Right kidney (tissue), 1 donor: ENCODE results near the gene ANO2.
"Not testable (repeated sequence)": the region's sequence is repeated elsewhere in the genome, so short reads cannot be mapped to it uniquely, and the experiment has no call there.

ENCODE experiments used
- DNase-seq: peaks from one replicate; pipeline ENCODE4 v3.0.0-alpha.2; 2016

The ANO2 gene

DNA sequence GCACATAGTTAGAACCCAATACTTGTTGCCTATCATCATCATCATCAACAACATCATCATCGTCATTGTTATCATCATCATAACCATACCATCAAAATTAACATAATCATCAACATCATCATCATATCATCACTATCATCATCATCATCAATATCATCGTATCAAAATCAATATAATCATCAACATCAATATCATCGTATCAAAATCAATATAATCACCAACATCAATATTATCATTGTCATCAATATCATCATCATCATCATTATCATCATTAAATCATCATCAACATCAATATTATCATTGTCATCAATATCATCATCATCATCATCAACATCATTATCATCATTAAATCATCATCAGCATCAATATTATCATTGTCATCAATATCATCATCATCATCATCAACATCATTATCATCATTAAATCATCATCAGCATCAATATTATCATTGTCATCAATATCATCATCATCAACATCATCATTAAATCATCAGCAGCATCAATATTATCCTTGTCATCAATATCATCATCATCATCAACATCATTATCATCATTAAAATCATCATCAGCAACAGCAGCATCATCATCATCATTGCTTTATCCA lies 286.6 kb downstream of the ANO2 start:
- DNase-seq = not testable (repeated sequence)

DNA sequence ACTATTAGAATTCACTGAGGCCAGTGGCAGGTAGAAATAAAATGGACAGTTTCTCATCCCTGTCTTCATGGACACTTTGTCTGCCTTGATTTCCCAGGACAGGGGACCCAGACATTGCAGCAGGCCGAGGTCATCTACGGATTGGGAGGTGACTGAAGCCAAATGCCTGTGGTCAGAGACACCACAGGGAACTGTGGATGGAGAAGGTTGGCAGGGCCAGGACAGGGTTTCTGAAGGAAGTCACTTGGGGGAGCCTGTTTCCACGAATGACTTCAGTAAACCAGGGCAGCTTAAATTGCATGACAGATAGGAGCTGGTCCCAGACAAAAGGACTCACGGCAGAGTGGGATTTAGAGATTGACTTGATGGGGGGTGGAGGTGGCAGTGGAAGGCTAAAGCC lies 288.2 kb downstream of the ANO2 start:
- no peak for DNase-seq

DNA sequence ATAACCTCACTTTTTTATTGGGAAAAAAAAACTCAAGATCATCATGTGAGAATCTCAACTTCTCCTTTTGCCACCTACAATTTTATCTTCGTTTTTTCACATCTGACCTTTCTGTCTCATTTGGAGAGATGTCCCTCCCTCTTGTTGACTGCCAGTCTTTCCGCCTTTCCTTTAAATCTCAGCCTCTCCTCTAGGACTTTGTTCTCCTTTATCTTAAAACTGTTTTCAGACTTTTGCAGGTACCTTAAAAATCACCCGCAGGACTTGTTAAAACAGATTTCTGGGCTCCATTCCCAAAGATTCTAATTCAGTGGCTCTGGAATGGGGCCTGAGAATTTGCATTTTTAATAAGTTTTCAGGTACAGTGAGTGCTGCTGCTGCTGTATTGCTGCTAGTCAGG lies 289.9 kb downstream of the ANO2 start:
- no peak for DNase-seq

DNA sequence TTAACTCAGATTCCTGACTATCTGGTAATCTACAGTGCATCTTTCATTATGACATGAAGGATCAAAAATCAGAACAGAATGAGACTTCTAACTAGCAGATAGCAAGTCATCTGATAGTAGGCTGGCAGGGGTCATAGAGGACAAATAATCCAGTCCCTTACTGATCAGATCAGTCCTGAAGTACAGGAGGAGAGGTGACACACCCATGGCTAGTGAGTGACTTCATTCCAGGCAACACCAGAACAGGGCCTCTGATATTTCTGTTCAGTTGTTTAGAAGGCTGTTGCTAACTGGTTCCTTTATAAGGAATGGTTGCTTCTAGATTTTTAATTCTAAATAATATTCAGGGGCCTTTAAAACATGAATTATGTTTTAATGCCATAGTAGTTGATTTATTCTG lies 291.0 kb downstream of the ANO2 start:
- no peak for DNase-seq

DNA sequence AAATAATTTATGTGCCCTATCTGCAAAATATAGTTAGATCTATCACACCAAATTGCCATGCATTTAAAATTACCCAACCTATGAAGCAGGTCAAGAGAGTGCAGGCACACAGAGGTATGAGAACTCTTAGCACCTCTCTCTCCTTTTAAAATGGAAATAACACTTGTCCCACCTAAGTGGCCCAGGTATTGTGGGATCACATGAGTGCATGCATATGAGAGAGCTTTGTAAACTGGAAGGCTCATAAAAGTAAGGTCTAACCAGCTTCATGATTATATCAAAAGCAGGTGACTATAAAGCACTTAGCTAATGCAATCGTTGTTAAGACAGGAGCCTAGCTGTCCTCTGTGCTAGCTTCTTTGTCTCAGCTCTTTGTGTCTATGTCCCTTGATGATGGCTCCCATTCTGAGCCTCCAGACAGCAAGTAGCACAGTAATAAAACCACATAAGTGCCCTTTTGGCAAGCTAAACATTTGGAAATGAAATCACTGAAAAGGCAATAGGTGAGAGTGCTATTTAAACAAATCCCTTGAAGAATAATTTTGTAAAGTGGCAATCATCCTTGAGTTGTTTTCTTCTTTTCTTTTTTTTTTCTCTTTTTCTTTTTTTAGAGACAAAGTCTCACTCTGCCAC lies 294.1 kb downstream of the ANO2 start:
- no peak for DNase-seq

DNA sequence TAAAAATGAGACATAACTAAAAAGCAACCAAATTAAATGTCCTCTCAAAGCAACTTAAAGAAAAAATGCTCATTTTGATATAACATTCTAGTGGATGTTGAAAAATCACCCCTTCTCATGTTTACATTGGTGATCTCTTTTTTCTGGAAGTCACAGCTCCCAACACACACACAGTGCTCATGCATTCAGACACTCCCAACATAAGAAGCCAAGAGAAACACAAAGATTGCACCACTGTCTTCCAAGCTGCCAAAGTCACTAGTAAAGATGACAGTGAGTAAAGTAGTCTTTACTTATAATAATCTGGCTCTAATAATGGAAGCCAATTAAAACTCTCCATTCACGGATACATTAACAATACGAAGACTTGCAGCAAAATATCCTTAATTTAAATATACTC lies 294.8 kb downstream of the ANO2 start:
- DNase-seq = no peak

DNA sequence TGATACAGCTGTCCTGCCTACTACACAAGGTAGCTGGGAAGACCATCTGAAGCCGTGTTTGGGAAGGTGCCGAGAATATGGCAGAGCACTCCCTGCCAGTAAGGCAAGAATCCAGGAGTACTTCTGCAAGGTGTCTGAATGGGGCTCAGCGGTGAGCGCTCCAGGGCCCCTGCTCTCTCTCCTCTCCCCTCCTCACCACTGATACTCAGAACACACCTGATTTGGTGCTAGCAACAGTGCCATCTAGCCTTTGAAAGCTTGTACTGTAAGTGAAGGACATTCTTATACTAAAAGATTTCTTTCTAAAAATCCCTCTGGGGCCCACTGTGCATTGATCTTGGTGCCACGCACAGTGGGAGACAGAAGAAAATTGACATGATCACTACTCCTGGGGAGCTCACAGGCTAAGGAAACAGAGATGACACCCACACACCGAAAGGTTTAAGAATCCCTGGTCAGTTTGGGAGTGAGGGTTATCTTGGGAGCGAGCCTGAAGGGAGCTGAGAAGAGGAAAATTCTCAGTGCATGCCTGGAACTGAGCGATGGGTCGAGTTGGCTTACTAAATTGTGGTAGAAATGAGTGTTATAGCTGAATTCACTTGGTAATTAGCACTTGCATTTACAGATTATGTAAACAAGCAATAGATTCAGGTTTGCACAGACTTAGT lies 296.2 kb downstream of the ANO2 start:
- DNase-seq = peak; percentile 51

DNA sequence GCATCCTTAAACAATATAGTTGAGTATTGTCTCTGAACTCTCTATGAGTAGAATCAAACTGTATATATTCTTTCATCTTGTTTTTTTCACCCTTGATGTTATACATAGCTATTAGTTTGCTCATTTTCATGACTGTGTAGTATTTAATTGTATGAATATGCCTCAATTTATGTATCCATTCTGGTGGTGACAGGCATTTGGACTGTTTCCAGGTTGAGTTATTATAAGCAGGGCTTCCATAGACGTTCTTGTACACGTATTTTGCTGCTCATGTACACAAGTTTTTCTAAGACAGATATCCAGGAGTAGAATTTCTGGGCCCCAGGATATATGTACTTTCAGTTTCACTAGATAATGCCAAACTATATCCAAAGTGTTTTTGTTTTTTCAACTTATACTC lies 301.8 kb downstream of the ANO2 start:
- DNase-seq = no peak

DNA sequence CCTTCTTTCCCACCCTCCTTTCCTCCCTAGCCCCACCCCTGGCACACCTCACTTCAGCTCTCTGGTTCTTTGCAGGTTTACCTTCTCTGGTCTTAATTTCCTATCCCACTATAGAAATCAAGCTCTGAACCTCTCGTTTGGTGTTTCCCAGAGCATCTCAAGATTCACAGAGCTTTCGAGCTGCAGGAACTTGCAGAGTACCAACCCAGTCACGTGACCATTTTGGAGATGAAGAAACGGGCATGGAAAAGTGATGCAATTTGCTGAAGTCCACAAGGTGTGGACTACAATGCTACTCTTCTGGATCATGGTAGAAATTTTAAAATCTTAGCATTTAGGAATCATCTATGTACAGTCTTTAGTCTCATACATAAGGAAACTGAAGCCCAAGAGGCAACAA lies 307.4 kb downstream of the ANO2 start:
- no peak for DNase-seq

DNA sequence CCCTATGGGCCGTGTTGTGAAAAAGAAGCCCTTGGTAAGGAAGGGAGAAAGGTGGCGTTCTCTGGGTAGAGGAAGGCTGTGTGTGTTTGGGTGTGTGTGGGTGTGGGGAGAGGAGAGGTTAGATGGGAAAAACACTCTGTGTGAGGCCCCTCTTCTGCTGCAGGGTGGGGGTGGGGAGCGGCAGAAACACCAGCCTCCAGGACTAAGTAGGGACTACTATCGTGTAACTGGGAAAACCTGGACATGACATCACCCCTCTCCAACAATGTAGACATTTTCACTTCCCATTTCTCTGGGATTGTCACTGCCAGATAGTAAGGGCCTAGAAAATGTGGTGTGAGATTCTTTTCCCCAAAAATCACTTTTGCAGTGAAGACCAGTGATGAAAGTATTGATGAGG lies 308.2 kb downstream of the ANO2 start:
- DNase-seq = no peak

DNA sequence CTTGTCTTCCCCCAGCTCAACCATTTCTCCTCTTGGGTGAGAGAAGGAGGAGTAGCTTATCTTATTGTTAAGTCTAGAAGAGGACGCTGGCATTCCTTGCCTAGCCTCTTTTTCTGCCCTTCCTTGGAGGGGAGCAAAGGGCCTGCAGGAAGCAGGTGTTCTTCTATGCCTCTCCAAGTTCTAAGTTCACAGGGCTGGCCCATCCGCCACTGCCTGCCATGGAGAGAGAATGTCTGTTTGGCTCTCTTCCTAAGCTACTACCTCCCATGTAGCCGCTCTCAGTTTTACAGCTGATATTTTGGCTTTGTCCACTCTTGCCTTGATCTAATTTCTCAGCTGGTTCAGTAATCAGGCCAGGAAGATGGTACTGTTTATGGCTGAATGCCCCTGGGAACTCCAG lies 312.0 kb downstream of the ANO2 start:
- no peak for DNase-seq

DNA sequence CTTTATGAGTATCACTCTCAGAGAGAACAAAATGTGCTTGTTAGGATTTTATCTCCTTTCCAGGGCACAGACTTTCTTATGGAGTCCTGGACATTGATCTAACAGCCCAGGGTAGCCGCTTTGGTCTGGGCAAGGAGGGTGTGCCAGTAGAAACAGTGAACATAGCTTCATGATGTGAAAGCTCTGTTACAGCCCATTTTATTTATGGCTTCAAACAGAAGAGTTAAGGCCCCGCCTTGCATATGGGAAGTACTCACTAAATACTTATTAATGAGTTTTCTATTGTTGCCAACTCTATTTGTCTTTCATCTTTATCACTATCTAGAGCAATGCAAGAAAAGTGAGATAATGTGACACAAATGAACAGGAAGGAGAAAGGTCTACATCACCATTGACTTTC lies 312.6 kb downstream of the ANO2 start:
- no peak for DNase-seq

DNA sequence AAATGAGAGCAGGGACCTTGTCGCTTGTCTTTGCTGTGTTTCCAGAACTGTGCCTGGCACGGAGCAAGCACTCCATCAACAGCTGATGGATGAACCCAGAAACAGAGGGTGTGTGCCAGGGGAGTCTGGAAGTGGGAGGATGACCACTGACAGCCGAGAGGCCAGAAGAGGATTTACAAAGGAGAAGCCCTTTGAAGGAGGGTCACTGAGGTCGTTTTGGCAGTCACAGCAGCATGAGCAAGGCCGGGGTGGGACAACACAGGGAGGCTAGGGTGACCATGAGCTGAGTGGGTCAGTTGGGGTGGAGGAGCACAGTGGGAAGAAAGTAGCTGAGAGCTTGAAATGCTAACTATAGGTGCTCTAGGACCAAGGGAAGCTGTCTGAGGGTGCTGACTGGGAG lies 313.6 kb downstream of the ANO2 start:
- DNase-seq = no peak

DNA sequence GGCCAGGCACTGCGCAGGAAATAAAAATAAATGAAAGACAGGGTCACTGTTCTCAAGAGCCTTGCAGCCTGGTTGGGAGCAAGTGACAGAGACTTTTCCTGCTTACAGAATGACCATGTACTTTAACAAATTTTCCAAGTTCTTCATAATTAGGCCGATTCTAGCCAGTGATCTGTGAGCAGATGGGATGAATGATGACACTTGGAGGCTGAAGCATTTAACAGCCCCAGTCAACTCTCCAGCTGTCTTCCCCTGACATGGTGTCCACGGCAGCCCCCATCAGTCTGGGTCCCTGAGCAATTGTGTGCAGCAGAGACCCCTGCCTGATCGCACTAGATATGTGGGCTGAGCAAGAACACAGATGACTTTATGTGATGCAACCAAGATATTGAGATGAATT lies 314.3 kb downstream of the ANO2 start:
- no peak for DNase-seq

DNA sequence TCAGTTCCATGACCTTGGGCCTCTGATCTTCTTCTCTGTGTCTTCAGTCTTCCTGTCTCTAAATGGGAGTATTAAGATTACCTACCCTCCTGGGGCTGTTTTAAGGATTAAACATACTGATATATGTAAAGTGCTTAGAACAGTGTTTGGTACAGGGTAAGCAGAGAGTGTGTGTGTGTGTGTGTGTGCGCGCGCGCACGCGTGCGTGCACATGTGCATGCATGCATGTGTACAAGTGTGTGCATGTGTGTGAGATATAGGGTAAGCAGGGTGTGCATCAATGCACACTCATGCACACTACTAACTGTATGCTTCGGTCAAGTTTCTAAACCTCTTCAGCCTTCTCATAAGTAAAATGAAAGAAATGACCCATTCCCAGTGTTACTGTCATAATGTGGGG lies 316.6 kb downstream of the ANO2 start:
- no peak for DNase-seq

DNA sequence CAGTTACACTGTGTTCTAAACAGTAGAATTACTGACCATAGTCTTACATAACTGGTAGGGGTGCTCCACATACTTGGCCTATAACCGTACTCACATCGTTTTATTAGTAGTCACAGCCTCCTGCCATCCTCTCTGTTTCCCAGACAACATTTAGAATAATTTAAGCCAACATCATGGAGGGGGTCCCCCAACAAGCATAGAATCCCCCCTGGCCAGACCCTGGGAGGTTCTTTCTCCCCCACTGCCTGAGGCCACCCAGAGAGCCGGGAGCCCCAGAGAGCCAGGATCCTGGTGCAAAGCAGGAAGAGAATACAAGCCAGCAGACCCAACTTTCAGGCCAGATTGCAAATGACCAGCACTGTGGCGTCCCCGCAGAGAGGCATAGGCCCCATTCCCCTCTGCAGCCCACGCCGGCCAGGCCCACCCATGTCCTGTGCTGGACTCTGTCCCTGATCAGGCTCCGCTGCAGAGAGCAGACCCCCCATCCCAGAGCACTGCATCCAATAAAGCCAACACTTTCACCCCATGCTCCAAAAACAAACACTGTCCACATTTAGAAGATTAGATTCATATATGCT lies 317.9 kb downstream of the ANO2 start:
- DNase-seq = no peak

DNA sequence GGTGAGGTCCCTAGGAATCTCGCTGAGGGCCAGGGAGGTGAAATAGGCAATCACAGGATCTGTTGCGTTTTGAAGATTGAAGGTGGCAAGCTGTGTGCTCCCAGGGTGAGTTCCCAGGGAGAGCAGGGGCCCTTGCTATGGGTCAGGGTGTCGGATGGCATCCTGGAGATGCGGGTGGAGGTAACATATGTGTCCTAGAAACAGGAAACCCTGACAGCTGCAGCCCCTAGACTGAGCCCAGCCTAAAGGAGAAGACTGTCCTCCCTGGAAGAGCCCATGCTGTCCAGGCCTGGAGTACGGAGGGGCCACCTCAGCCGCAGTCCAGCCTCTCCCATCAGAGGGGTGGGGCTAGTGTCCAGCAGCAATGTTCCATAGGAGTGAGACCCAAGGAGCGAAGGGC lies 318.9 kb downstream of the ANO2 start:
- DNase-seq = no peak

DNA sequence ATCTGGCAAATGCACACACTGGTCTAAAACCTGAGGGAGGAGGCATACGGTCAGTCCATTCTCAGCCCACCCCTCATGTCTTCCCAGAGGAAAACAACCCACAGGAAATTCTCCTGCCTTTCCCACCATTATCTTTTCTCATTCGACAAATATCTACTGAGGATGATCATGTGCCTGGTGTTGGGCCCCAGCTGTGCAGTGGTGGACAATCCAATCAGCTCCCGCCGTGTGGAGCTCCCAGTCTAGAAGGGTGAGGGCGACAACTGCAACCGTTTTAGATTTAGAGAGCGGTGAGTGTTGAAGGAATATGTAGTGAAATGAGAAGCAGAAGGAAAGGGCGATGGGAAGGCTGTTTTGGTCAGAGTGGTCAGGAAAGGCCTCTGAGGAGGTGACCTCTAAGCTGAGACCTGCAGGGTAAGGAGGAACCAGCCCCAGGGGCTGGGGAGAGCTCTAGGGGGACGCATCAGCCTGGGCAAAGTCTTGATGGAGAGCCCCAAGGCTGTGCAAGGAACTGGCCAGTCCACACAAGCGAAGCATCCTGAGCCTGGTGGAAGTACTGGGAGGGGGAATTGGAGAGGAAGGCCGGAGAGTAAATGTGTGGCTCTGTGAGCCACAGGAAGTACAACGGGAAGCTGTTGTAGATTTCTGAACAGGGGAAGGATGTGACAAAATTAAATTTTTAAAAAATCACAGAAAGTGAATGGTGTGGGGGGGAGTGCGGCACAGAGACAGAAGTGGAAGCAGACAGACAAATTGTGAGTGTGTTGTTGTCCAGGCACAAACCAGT lies 320.4 kb downstream of the ANO2 start:
- DNase-seq = no peak

DNA sequence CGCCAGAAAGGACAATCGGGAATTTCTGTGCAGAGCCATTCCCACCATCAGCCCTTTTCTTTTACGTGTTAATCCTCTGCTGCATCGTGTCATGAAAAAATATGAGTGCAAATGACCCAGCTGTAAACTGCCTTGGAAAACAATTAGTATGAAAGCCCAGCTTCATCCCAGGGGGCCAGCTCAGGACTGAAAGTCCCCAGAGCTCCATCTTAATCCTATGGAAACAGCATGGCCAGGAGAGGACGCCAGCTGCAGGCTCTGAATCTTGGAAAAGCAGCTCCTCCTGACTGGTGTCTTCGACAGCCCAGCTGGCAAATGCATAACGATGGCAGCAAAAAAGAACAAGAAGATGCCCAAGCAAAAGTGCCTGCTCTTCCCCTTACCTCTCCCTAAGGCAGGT lies 321.6 kb downstream of the ANO2 start:
- no peak for DNase-seq

DNA sequence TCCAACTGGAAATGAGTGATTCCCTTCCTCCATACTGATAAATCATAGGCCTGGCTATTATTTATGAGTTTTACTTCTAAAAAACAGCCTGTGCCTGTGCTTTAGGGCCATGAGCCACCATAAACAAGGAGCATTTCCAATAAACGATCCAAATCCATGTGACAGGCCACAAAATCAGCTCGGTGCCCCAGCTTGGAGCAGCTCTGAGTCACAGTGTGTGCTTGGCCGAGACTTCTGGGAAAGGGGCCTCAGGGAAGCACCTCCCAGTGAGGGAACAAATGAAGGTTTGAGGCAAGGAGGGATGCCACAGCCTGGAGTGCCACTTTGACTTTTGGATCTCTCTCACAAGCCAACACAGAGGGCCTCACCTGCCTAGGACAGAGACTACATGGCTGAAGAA lies 322.8 kb downstream of the ANO2 start:
- no peak for DNase-seq

DNA sequence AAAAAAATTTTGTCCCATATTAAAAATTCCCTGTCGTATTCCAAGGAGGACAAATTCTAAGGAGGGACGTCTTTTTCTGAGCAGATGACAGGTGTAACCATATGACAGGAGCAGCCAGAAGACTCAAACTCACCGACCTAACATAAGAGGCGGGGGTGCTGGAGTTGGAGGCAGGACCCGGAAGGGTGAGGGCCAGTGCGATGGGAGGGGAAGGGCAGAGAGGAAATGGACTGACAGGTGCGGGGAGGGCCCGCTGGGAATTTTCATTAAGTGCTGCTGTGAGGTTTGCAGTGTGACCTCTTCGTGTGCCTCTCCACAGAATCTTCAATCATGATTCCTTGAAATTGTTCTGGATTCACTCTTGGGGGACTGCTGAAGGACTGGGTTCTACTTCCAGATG lies 323.7 kb downstream of the ANO2 start:
- DNase-seq = no peak

DNA sequence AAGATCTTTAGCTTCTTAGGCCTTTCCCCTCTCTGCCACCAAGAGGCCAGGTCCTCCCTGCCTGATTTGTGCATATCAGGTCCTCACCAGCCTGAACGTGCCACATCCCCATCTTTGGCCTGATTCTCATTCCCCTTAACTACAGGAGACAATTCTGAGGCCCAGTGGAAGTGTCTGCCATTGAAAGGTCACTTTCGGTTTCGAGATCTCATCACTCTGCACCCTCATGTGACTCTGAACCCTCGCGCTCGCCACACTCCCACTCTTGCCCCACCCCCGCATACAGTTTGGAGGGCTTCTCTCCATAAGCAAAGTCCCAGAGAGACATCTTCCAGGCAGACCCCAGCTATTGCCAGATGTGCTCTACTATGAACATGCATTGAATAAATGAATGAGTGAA lies 324.2 kb downstream of the ANO2 start:
- DNase-seq = no peak

DNA sequence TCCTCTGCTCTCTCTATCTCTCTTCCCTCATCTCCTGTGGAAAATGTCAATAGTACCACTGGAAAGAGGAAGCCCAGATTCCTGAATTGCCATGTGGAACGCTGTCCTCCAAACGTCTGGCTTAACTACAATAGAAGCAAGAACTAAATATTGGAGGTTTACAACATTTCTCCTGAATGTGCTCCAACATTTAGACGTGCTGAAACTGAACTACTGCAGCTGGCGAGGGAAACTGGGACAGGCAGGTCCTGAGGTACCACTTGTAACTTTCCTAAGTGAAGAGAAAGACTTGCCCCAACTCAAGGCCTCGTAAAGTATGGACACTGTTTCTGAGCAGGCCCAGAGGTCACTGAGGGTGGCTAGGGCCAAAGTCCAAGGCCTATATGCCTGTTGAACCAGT lies 325.4 kb downstream of the ANO2 start:
- no peak for DNase-seq
